Inferior parietal cortex (tissue), 1 donor: ENCODE results near the gene PKP1.

ENCODE experiments used
- DNase-seq: peaks from one replicate; pipeline ENCODE4 v3.0.0-alpha.2; 2016; ENCODE audit errors: extremely low spot score

Gene PKP1

DNA sequence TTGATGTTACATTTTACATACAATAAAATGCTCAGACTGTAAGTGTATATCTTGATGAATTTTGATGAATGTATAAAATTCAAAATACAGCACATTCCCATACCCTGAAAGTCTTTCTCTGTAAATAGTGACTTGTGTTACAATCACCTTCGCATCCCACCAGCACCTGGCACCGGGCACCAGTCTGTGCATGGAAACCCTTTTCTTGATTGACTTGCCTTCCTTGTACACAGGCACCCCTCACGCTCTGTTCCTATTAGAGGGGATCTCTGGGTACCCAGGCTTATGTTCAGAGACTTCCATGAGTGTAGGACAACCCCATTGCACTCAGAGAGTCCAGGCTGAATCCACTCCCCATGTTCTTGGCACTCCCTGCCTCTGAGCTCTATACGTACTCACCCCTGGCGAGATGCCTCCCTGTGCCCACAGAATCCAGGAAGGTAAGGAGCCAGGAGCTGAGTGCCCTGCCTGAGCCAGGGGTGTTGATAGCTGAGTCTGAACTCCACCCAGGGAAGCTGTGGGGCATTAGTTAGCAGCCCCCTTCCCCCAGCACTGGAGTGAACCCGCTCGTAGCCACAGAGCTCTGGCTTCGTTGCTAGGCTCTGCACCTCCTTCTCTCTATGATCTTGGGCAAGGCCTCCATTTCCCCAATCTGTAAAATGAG lies 22.5 kb upstream of the PKP1 start:
- no peak for DNase-seq

GRCh38 chr1:201261771-201262547 lies 21.3 kb upstream of the PKP1 start:
- DNase-seq = no peak

GRCh38 chr1:201262963-201263608 lies 20.2 kb upstream of the PKP1 start:
- DNase-seq = no peak

DNA sequence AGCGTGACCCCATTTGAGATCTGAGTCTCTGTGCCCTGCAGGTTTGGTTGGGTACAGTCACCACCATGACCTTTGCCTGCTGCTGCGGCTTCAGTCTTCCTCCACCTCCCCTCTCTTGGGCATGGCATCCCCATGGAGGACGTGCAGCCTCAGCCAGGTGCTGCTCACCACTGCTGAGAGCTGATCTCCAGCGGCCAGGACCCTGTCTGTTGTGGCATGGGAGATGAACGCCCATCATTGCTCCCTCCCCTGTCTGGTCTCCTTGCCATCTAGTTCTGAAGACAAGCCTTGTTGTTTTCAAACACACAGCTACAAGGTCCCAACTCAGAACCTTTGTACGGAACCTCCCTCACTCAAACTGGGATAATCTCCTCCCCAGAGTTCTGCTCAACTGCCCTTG lies 19.2 kb upstream of the PKP1 start:
- DNase-seq = no peak

DNA sequence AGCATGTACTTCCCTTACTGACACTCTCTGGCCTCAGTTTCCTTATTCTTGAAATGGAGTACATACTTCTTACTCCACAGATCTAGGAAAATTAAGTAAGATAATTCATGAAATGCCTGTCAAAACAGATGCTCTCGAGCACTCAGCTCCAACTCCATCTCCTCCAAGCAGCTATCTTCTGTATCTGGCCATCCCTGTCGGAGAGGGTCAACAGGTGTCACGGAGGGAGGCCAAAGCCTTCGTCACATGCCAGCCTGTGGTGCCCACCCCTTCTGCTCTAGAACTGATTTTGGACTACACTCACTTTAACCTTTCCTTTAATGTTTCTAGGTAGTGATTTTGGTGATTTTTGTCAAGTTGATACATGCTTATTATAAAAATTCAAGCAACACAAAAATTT lies 18.8 kb upstream of the PKP1 start:
- no peak for DNase-seq

GRCh38 chr1:201265756-201266155 lies 17.6 kb upstream of the PKP1 start:
- no peak for DNase-seq

DNA sequence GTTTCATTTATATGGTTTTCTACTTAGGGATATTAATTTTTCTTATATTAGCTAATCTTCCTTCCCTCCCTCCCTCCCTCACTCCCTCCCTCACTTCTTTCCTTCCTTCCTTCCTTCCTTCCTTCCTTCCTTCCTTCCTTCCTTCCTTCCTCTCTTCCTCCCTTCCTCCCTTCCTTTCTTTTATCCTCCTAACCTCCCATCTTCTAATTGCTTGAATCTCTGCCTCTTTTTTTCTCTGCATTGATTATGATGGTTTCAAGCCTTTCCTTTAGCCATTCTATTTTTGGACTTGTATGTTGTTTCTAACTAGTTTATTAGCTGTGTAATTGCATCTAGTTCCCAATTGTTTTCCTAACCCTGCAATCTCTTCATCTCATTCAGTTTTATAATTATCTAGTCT lies 17.0 kb upstream of the PKP1 start:
- no peak for DNase-seq

DNA sequence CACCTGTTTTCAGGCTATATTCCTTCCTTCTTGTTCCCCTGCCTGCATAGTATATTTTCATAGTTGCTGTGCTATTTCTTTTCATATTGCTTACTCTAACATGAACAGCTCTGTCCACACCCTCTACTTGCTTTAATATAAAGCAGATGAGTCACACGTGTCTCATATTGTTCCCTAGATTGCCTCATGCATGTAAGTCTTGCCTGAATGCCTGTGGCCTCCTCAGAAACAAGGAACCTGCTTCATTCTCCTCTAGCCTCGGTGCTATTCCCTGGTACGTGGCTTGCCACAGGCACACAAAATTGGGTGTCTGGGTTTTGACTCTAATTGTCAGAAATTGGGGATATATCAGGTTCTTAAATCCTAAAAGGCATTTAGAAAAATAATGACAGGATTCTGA lies 16.5 kb upstream of the PKP1 start:
- peak; percentile 17 for DNase-seq

GRCh38 chr1:201267481-201268229 lies 15.7 kb upstream of the PKP1 start:
- DNase-seq = no peak

DNA sequence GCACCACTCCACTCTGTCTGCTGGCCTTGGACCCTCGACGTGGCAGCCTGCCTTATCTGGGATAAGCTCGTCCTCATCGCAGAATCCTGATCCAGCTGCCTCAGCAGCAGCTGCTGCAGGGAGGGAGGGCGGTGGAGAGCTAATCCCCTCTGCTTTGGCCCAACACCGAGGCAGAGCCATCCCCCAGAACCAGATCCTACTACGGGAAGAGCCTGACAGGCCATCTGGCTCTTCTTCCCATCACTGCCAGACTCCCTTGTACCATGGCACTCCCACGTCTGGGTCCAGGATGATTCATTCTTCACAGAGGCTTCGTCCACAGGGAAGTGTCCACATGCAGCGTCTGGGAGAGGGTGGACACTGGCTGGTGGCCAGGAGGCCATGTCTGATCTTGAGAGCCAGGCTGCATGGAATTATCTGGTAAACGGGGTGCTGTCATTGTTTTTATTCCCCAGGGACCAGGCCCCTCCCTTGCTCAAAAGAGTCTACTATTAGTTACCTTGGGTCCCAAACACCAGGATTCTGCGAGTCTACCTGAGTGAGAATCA lies 14.6 kb upstream of the PKP1 start:
- DNase-seq = peak; percentile 41

GRCh38 chr1:201269281-201269680 lies 14.0 kb upstream of the PKP1 start:
- DNase-seq = no peak

DNA sequence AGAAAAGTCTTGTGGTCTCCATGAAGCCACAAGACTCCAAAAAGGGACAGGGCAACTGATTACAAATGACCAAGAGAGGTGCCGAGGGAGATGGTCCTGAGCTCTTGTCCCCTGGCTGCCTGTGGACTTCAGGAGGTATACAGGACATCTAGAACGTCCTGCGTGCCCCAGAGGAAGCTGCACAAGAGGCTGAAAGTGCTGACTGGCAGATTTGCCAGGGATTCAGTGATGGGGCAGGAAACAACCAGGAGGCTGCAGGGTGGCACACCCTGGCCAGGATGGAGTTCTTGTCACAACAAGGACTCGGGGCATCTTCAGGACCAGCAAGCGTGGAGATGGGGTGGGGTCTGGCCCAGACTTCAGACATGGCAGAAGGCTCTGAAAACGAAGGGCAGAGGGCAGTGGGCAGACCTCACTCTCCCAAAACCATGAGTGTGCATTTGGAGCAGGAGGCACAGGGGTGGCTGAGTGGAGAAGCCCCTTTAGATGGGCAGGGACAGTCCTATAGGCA lies 13.4 kb upstream of the PKP1 start:
- DNase-seq = no peak

DNA sequence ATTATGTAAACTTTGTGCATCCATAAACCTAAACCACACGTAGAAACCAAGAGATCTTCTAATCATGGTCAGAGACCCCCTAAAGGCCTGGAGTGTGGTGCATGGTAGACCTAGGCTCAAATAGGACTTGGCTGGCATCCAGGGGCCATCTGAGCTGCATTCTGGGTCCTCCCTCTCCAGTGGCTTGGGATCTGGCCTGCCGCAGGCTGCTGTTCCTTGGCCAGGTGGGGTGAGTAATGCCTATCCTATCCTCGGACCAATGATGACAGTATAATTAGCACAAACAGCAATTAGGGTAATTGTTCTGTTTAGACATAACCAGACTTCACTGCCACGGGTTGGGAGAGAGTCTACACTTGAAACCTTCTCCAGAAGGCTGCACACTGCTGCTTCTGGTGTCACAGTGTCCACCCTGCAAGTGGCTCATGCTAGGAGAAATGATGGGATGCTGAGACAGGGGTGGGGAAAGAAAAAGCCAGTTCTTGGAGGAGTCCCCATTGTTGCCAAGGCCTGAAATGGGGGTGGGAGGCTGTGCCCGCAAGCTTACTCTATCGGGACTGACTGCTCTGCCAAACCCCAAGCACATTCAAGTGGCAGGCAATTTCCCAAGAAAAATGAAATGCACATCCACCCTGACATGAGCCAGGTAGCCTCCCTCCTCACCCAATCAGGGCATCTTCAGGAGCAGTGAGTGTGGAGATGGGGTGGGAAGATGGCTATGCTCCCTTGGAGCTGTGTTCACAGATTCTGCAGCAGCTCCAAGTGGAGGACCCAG lies 12.5 kb upstream of the PKP1 start:
- no peak for DNase-seq

GRCh38 chr1:201272799-201273198 lies 10.5 kb upstream of the PKP1 start:
- DNase-seq = no peak

GRCh38 chr1:201274616-201275252 lies 8.6 kb upstream of the PKP1 start:
- DNase-seq = no peak

DNA sequence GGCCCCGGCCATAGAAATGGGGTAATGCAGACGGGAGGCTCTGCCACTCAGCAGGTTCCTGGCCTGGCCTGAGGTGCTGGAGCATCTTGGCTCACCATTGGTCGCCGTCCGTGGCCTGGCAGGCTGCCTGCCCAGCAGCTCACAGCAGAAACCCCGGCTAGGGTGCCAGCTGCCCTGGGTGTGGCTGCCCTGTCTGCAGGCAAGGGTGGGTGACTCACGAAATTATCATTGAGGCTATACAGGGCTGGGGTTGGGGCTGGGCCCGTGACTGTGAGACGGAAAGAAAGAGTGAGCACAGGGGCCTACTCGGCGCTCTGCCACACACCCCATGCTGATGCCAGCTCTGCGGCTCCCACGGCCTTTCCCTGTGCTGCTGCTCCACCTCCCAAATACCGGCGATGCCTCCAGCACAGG lies 8.0 kb upstream of the PKP1 start:
- no peak for DNase-seq

DNA sequence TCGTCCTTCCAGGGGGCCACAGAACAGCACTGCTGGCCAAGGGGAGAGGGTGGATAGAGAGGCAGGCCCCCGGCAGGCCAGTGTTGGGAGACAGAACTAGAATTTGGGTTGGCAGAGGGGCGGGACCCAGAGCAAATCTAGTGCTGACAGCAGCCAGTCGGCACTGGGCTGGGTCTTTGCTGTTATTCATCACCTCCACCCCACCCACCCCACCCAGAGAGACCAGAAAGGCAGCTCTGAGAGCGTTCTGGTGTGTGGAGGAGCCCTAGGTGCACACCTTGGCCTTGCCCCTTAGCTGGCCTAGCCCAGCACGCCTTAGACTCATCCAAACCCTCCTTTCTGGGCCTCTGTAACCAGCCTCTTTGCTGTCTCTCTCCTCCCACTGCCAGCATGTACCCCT lies 6.4 kb upstream of the PKP1 start:
- DNase-seq = no peak

DNA sequence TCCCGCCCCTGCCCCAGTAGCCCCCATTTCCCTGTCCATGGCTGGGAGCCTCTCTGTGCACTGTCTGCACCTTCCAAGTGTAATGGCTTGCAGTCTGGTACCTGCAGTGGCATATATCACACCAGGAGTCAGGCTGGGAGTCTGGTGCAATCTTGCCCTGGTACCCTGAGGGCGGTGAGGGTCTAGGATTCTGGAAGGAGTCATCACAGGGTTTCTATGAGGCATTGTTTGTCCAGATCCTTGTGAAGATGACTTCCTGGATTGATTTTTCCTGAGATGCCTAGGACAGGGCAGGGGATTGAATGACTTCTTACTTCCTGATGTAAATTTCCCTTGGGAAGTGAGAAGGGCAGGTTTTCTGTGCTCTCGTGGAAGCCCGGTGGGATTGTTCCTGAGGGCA lies 5.9 kb upstream of the PKP1 start:
- no peak for DNase-seq

- DNase-seq = no peak
Observed at GRCh38 chr1:201279313-201279712, 4.0 kb upstream of the PKP1 start.

DNA sequence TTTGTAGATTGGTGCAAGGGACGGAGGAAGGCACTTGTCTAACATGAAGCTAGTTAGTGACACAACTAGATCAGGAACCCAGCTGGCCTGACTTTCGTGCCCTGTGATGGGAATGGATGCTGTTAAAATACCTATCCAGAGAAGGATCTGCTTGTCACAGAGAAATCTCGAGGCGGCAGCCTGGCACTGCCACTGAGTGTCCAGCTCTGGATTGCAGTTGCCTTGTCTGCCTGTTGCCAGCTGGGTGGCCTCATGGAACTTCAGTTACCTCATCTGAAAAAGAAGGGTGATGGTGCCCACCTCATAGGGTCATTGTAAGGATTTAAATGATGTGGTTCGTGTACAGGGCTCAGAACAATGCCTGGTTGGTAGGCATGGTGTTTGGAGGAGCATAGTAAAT lies 2.4 kb upstream of the PKP1 start:
- no peak for DNase-seq

GRCh38 chr1:201281573-201281972 lies 1.7 kb upstream of the PKP1 start:
- no peak for DNase-seq
